ENCODE data around the gene PLCE1. TPM values are rescaled to one million over a fixed set of nuclear protein-coding genes. Genes with fewer than 3 reads are reported as not detected.

PLCE1 gene
- total and polyA plus RNA-seq, 2 of the 13 experiments (the other 11 are each of a cell fraction or from before 2014, with no cell fraction given): 0.04 TPM; not detected in 1

DNA sequence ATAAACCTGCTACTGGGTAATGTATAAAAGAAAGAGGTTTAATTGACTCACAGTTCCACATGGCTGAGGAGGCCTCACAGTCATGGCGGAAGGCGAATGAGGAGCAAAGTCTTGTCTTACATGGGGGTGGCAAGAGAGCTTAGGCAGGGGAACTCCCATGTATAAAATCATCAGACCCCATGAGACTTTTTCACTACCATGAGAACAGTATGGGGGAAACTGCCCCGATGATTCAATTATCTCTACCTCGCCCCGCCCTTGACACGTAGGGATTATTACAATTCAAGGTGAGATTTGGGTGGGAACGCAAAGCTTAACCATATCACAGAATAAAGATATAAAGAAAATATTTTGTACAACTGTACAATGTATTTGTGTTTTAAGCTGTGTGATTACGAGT, 39.4 kb upstream of the PLCE1 start:
- no peak for FAIRE-seq
- no peak for TF ChIP-seq ATF2 (CRISPR knock-in tag; IDR thresholded peaks at IDR 0.05)
- ChIA-PET CTCF (ENCODE audit: low intra/inter-chr PET ratio, low total read pairs) (no interaction called here), POLR2A (no interaction called here)
- no peak for ATAC-seq
- H3K4me2 ChIP-seq (ENCODE audit: low read depth, low read length): no peak overlapping the region
- H3K27ac ChIP-seq (ENCODE audit: extremely low read length, insufficient read depth, low read length): no peak overlapping the region
- no peaks in the 10 kb centered on the region for H3K36me3 ChIP-seq (replicated peaks in 1 of 2; ENCODE audit: control insufficient read depth in 1 of 2, insufficient read depth in 2 of 2, low read length in 2 of 2)
- H3K4me1 ChIP-seq (ENCODE audit: insufficient read depth, low read length): no peaks in the 10 kb centered on the region
- H3K9ac ChIP-seq (ENCODE audit: insufficient read depth, low read depth, low read length): no peak overlapping the region
- H2AFZ ChIP-seq (ENCODE audit: low read length): no peak overlapping the region
- H3K4me3 ChIP-seq (replicated peaks in 1 of 3; ENCODE audit: insufficient read depth in 1 of 3, low read depth in 2 of 3, low read length in 3 of 3): no peak overlapping the region
- in situ Hi-C loops (cut with HindIII; ENCODE audit: extremely low pct_ligation_motif_present, low pct_unique_long_range_greater_than_20kb) (no loop called here), intact Hi-C loops (cut with micrococcal nuclease; ENCODE audit: unreplicated experiment) (no loop called here)
- 46% methylated on average over 8 of the region's 8 CpGs for WGBS (ENCODE audit: low lambda C conversion rate)
- no peaks in the 10 kb centered on the region for H3K27me3 ChIP-seq (ENCODE audit: control insufficient read depth in 1 of 2, insufficient read depth in 2 of 2, low read length in 2 of 2)
- H3K79me2 ChIP-seq (ENCODE audit: insufficient read depth, low read length): no peaks in the 10 kb centered on the region
- BruUV-seq (replicated peaks): no TSS peak
- no peaks in the 10 kb centered on the region for H3K9me3 ChIP-seq (ENCODE audit: low read length)
- no peaks in the 10 kb centered on the region for H4K20me1 ChIP-seq (ENCODE audit: insufficient read depth, low read length)
- DNase-seq (ENCODE audit: low spot score): no peak

GRCh38 chr10:93954726-93955363, 38.9 kb upstream of the PLCE1 start:
- intact Hi-C loops (cut with micrococcal nuclease; ENCODE audit: unreplicated experiment): no loop called here
- ChIA-PET CTCF (ENCODE audit: low intra/inter-chr PET ratio, low total read pairs) (no interaction called here), POLR2A (no interaction called here)
- in situ Hi-C loops (cut with HindIII; ENCODE audit: extremely low pct_ligation_motif_present, low pct_unique_long_range_greater_than_20kb): no loop called here
- no peaks in the 10 kb centered on the region for H3K4me1 ChIP-seq (ENCODE audit: insufficient read depth, low read length)
- no TSS peak for BruUV-seq (replicated peaks)
- no peak overlapping the region for H3K4me2 ChIP-seq (ENCODE audit: low read depth, low read length)
- H2AFZ ChIP-seq (ENCODE audit: low read length): no peak overlapping the region
- ATAC-seq: no peak
- TF ChIP-seq ZNF556 (CRISPR knock-in tag; IDR thresholded peaks at IDR 0.05; ENCODE audit: borderline replicate concordance) (no peak), SALL1 (CRISPR knock-in tag; IDR thresholded peaks at IDR 0.05) (no peak), KLF12 (CRISPR knock-in tag; IDR thresholded peaks at IDR 0.05; ENCODE audit: borderline replicate concordance) (no peak), FOXP1 (IDR thresholded peaks at IDR 0.05) (no peak), FOXP1 (CRISPR knock-in tag; IDR thresholded peaks at IDR 0.05) (no peak), CENPT (CRISPR knock-in tag; IDR thresholded peaks at IDR 0.05; ENCODE audit: low read depth) (no peak), ATF7-NPFF (CRISPR knock-in tag; IDR thresholded peaks at IDR 0.05; ENCODE audit: low read depth) (no peak), ZNF275 (CRISPR knock-in tag; IDR thresholded peaks at IDR 0.05; ENCODE audit: borderline replicate concordance) (no peak), ZSCAN9 (CRISPR knock-in tag; IDR thresholded peaks at IDR 0.05; ENCODE audit: borderline replicate concordance) (no peak), XBP1 (CRISPR knock-in tag; IDR thresholded peaks at IDR 0.05) (no peak), ZNF562 (CRISPR knock-in tag; IDR thresholded peaks at IDR 0.05; ENCODE audit: borderline replicate concordance) (no peak), ONECUT2 (CRISPR knock-in tag; IDR thresholded peaks at IDR 0.05) (no peak)
- TF ChIP-seq, protein P1, sequence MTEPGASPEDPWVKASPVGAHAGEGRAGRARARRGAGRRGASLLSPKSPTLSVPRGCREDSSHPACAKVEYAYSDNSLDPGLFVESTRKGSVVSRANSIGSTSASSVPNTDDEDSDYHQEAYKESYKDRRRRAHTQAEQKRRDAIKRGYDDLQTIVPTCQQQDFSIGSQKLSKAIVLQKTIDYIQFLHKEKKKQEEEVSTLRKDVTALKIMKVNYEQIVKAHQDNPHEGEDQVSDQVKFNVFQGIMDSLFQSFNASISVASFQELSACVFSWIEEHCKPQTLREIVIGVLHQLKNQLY (CRISPR knock-in tag; IDR thresholded peaks at IDR 0.05): no peak
- no peak for DNase-seq (ENCODE audit: low spot score)
- no peak overlapping the region for H3K27ac ChIP-seq (ENCODE audit: extremely low read length, insufficient read depth, low read length)
- H3K9me3 ChIP-seq (ENCODE audit: low read length): no peaks in the 10 kb centered on the region
- H3K4me3 ChIP-seq (replicated peaks in 1 of 3; ENCODE audit: insufficient read depth in 1 of 3, low read depth in 2 of 3, low read length in 3 of 3): no peak overlapping the region
- no peaks in the 10 kb centered on the region for H3K79me2 ChIP-seq (ENCODE audit: insufficient read depth, low read length)
- H3K9ac ChIP-seq (ENCODE audit: insufficient read depth, low read depth, low read length): no peak overlapping the region
- 6% methylated on average over 5 of the region's 5 CpGs for WGBS (ENCODE audit: low lambda C conversion rate)
- no peaks in the 10 kb centered on the region for H4K20me1 ChIP-seq (ENCODE audit: insufficient read depth, low read length)
- H3K36me3 ChIP-seq (replicated peaks in 1 of 2; ENCODE audit: control insufficient read depth in 1 of 2, insufficient read depth in 2 of 2, low read length in 2 of 2): no peaks in the 10 kb centered on the region
- no peak for FAIRE-seq
- no peaks in the 10 kb centered on the region for H3K27me3 ChIP-seq (ENCODE audit: control insufficient read depth in 1 of 2, insufficient read depth in 2 of 2, low read length in 2 of 2)
